MM.1S (cell line): Measurements from ENCODE around the gene AIP.

Source experiments
- DNase-seq: peaks from one replicate; pipeline ENCODE4 v3.0.0-alpha.2; 2015
- H2AFZ ChIP-seq: fragments of 300-600 bp; sonication (generic); 2 replicates; pipeline ENCODE4 v1.6.0; 2016; ENCODE audit warnings: antibody characterized with exemption, low read length
- H3F3A ChIP-seq: fragments of 300-600 bp; sonication (generic); 2 replicates; pipeline ENCODE4 v1.6.1; 2016; ENCODE audit warnings: mild to moderate bottlenecking, antibody characterized with exemption, low read length, moderate library complexity, mixed read lengths; ENCODE audit not compliant: insufficient read depth
- H3K27ac ChIP-seq: fragments of 300-600 bp; sonication (generic); 2 replicates; pipeline ENCODE4 v1.5.1; 2016; ENCODE audit warnings: mild to moderate bottlenecking, low read length
- H3K27me3 ChIP-seq: fragments of 300-600 bp; sonication (generic); replicated peaks from 2 replicates; pipeline ENCODE4 v1.6.0; 2016; ENCODE audit warnings: low read length; ENCODE audit not compliant: insufficient read depth
- H3K36me3 ChIP-seq: fragments of 300-600 bp; sonication (generic); replicated peaks from 2 replicates; pipeline ENCODE4 v1.6.1; 2016; ENCODE audit warnings: mild to moderate bottlenecking, low read length, mixed read lengths; ENCODE audit not compliant: insufficient read depth
- H3K4me1 ChIP-seq: fragments of 300-600 bp; sonication (generic); 2 replicates; pipeline ENCODE4 v1.6.1; 2016; ENCODE audit warnings: low read length, mixed read lengths
- H3K4me2 ChIP-seq: fragments of 300-600 bp; sonication (generic); 2 replicates; pipeline ENCODE4 v1.6.0; 2016; ENCODE audit warnings: low read depth, low read length
- H3K4me3 ChIP-seq: fragments of 300-600 bp; sonication (generic); 2 replicates; pipeline ENCODE4 v1.5.1; 2016; ENCODE audit warnings: low read length, mixed read lengths
- H3K79me2 ChIP-seq: fragments of 300-600 bp; sonication (generic); 2 replicates; pipeline ENCODE4 v1.6.1; 2016; ENCODE audit warnings: mixed run types, low read length, mixed read lengths
- H3K9ac ChIP-seq: fragments of 300-600 bp; sonication (generic); 2 replicates; pipeline ENCODE4 v1.6.1; 2016; ENCODE audit warnings: low read length, mixed read lengths
- H3K9me2 ChIP-seq: fragments of 300-600 bp; sonication (generic); replicated peaks from 2 replicates; pipeline ENCODE4 v1.6.1; 2016; ENCODE audit warnings: mild to moderate bottlenecking, low read length, mixed read lengths; ENCODE audit not compliant: insufficient read depth
- H3K9me3 ChIP-seq: fragments of 300-600 bp; sonication (generic); replicated peaks from 2 replicates; pipeline ENCODE4 v1.6.1; 2016; ENCODE audit warnings: mild to moderate bottlenecking, low read length, mixed read lengths; ENCODE audit not compliant: insufficient read depth
- H4K20me1 ChIP-seq: fragments of 300-600 bp; sonication (generic); 2 replicates; pipeline ENCODE4 v1.6.1; 2016; ENCODE audit warnings: mild to moderate bottlenecking, low read length, moderate library complexity, mixed read lengths; ENCODE audit not compliant: insufficient read depth
- EZH2 ChIP-seq: fragments of 300-600 bp; sonication (generic); optimal IDR thresholded peaks from 2 replicates; pipeline ENCODE3; 2017; ENCODE audit warnings: low read depth, mild to moderate bottlenecking, antibody characterized with exemption, low read length, mixed read lengths
- EZH2phosphoT487 ChIP-seq: fragments of 300-600 bp; sonication (generic); IDR thresholded peaks from 2 replicates; pipeline ENCODE4 v1.6.1; 2018; ENCODE audit warnings: antibody characterized with exemption, low read length
- TF ChIP-seq, protein P1 (sequence below): fragments of 300-600 bp; sonication (generic); IDR thresholded peaks from 2 replicates; pipeline ENCODE4 v1.5.1; 2016; ENCODE audit warnings: antibody characterized with exemption, low read length, mixed read lengths

Gene AIP

DNA sequence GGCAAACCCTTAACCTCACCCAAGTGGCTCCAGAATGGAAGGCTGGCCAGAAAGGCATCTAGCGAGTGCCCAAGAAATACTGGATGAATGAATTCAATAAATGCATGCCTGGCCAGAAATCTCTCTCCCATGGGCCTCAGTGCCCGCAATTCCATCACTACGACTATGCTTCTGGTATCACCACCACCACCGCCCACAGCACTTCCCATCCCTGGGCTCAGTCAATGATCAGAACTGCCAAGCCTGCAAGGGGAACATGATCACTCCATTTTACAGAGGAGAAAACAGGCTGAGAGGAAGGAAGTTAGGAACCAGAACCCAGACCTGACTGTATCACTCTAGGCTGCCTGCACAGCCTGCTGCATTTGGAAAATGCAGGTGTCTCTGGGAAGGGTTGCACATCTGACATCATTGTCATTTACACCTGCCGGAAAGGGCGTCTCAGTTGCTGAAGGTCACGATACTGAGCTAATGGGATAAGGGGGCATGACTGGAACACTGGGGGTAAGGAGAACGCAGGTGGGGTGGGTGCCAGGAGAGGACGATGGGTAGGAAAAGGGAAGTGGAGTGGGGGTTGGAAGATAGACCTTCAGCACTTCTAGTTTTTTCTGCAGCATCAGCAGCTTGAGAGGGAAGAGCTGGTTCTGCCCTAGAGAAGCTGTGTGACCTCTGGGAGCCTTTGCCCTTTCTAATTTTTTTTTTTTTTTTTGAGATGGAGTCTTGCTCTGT is 33.5 kb upstream of the AIP start:
- no peaks in the 10 kb centered on the region for H3K9me3 ChIP-seq
- H3F3A ChIP-seq: peaks cover 6% of the 10 kb centered on the region
- TF ChIP-seq EZH2phosphoT487: no peak
- no peak for TF ChIP-seq EZH2
- TF ChIP-seq, protein P1, sequence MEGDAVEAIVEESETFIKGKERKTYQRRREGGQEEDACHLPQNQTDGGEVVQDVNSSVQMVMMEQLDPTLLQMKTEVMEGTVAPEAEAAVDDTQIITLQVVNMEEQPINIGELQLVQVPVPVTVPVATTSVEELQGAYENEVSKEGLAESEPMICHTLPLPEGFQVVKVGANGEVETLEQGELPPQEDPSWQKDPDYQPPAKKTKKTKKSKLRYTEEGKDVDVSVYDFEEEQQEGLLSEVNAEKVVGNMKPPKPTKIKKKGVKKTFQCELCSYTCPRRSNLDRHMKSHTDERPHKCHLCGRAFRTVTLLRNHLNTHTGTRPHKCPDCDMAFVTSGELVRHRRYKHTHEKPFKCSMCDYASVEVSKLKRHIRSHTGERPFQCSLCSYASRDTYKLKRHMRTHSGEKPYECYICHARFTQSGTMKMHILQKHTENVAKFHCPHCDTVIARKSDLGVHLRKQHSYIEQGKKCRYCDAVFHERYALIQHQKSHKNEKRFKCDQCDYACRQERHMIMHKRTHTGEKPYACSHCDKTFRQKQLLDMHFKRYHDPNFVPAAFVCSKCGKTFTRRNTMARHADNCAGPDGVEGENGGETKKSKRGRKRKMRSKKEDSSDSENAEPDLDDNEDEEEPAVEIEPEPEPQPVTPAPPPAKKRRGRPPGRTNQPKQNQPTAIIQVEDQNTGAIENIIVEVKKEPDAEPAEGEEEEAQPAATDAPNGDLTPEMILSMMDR: no peak
- no peaks in the 10 kb centered on the region for H3K79me2 ChIP-seq
- H3K27me3 ChIP-seq: no peaks in the 10 kb centered on the region
- H2AFZ ChIP-seq: peak overlapping the region; percentile 55
- H3K4me3 ChIP-seq: peak overlapping the region; percentile 1; the same call in 1 of the 2 replicates
- H3K27ac ChIP-seq: peak overlapping the region; percentile 39; the same call in 1 of the 2 replicates
- no peaks in the 10 kb centered on the region for H3K36me3 ChIP-seq
- no peak overlapping the region; the same call in 1 of the 2 replicates for H3K9ac ChIP-seq
- DNase-seq: peak; percentile 25
- H3K4me2 ChIP-seq: peak overlapping the region; percentile 63; the same call in 1 of the 2 replicates
- no peaks in the 10 kb centered on the region for H4K20me1 ChIP-seq
- H3K9me2 ChIP-seq: no peaks in the 10 kb centered on the region
- H3K4me1 ChIP-seq: peaks cover 10% of the 10 kb centered on the region

DNA sequence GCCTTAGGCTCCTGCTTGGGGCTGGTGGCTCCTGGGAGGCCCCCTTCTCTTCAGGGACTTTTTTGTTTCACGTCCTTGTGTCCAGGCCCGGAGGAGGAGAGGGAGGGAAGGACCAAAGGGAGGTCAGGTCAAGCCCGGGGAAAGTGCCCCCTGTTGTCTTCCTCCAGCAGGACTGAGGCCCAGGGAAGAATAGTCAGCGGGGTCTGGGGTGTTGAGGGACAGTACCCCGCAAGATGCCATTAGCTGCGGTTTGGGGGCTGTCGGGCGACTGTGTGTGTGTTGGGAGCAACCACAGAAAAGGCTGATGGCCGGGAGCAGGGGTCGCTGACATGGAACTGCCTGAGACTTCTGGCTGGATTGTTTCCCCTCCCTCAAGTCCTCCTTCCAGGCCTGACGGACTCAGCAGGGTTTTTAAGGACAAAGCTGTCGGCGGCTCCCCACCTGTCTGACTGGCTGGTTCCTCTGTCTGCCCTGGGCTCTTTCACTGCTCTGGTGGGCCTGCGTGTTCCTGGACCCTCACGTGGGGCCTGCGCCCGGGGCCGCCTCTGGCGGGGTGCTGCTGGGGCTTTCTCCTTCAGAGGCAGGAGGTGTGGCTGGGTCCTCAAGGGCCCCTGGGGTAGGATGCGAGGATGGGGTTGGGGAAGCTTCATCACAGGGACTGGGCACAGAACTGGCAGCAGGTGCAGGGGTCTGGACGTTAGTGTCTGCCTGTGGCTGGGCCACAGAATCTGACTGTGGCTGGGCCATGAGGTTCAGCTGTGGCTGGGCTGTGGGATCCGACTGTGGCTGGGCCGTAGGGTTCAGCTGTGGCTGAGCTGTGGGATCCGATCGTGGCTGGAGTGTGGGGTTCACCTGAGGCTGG is 31.8 kb upstream of the AIP start:
- Histone ChIP-seq H4K20me1 (no peaks in the 10 kb centered on the region), H3K4me3 (no peak overlapping the region), H3K9me3 (no peaks in the 10 kb centered on the region), H3K4me2 (no peak overlapping the region), H2AFZ (no peak overlapping the region), H3K4me1 (peaks cover 7% of the 10 kb centered on the region), H3K9ac (no peak overlapping the region), H3K36me3 (no peaks in the 10 kb centered on the region), H3K9me2 (no peaks in the 10 kb centered on the region), H3K27me3 (no peaks in the 10 kb centered on the region), H3F3A (peaks cover 6% of the 10 kb centered on the region), H3K27ac (no peak overlapping the region), H3K79me2 (no peaks in the 10 kb centered on the region)
- TF ChIP-seq EZH2phosphoT487: no peak
- TF ChIP-seq, protein P1: no peak
- TF ChIP-seq EZH2: no peak
- DNase-seq: no peak

DNA sequence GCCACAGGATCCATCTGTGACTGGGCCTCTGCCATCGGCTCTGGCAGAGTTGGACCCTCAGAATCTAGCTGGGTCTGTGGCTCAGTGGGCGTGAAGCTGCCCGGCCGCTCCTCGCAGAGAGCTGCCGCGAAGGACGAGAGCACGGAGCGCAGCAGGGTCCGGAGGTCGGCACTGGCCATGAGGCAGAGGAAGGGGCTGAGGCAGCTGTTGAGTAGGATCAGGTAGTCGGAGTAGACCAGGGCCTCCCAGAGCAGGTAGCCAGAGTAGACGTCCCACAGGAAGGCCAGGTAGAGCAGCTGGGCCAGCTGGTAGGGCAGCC is 31.2 kb upstream of the AIP start:
- Histone ChIP-seq H3K27me3 (no peaks in the 10 kb centered on the region), H3K79me2 (no peaks in the 10 kb centered on the region), H3K9ac (no peak overlapping the region), H3K9me2 (no peaks in the 10 kb centered on the region), H3K27ac (no peak overlapping the region), H4K20me1 (no peaks in the 10 kb centered on the region), H3K9me3 (no peaks in the 10 kb centered on the region), H3K4me1 (peaks cover 7% of the 10 kb centered on the region), H3F3A (peaks cover 6% of the 10 kb centered on the region), H3K4me3 (no peak overlapping the region), H2AFZ (no peak overlapping the region), H3K4me2 (no peak overlapping the region), H3K36me3 (no peaks in the 10 kb centered on the region)
- TF ChIP-seq EZH2phosphoT487 (no peak), EZH2 (no peak)
- TF ChIP-seq, protein P1: no peak
- DNase-seq: no peak
